HepG2 (cell line): Measurements from ENCODE around the gene NFIL3. TPM values are rescaled to one million over a fixed set of nuclear protein-coding genes. Genes with fewer than 3 reads are reported as not detected.

Source experiments
- FOXK1 ChIP-seq: sonication (generic); formaldehyde crosslinking; IDR thresholded peaks from 2 replicates; pipeline ENCODE4 v1.4.0; 2020; ENCODE audit warnings: low read depth, missing genetic modification reagents, borderline replicate concordance
- KAT2B ChIP-seq: fragments of 150-350 bp; IDR thresholded peaks from 2 replicates; pipeline ENCODE4 v1.6.1; 2014; ENCODE audit warnings: low read depth, low read length, borderline replicate concordance
- KLF6 ChIP-seq: IDR thresholded peaks from 2 replicates; pipeline ENCODE4 v1.8.0; 2016; ENCODE audit warnings: missing biosample characterization, missing genetic modification reagents
- MIER2 ChIP-seq: IDR thresholded peaks from 2 replicates; pipeline ENCODE4 v1.6.1; 2016; ENCODE audit warnings: missing biosample characterization, missing genetic modification reagents
- PPARG ChIP-seq: conservative IDR thresholded peaks from 2 replicates; pipeline ENCODE4 v1.6.1; 2016; ENCODE audit warnings: missing biosample characterization, missing genetic modification reagents
- TBP ChIP-seq: sonication (generic); formaldehyde crosslinking; IDR thresholded peaks from 2 replicates; pipeline ENCODE4 v1.5.0; 2020; ENCODE audit warnings: missing genetic modification reagents
- TCF7 ChIP-seq: sonication (generic); IDR thresholded peaks from 2 replicates; pipeline ENCODE4 v1.6.1; 2016; ENCODE audit warnings: antibody characterized with exemption, low read depth
- polyA plus RNA-seq, 8 experiments: library from polyadenylated mRNA; depleted of rRNA in 3 of 8; stranded (reverse) in 7 of 8; unstranded in 1 of 8; fragments of >200 nt; fragmentation: Illumina TruSeq in 4 of 8; extraction: Trizol in 4 of 8; gene quantifications; 2 replicates each; pipeline versions ENCODE4 v1.2.1 to v1.2.3, GENCODE V29; 2011 to 2016; ENCODE audit warnings: low read depth in 4 of 8, missing spikeins in 1 of 8, mixed read lengths in 1 of 8; ENCODE audit not compliant: insufficient read depth in 1 of 8
- total RNA-seq, 5 experiments: library from RNA; depleted of rRNA; stranded (reverse); fragments of >200 nt; fragmentation: Illumina TruSeq; extraction: Trizol; gene quantifications; 2 replicates each; pipeline ENCODE4 v1.2.3, GENCODE V29; 2016; ENCODE audit warnings: low read depth in 1 of 5
- TF ChIP-seq, protein P1 (sequence below): sonication (generic); formaldehyde crosslinking; IDR thresholded peaks from 2 replicates; pipeline ENCODE4 v1.8.1; 2022; ENCODE audit warnings: low read depth, mild to moderate bottlenecking, missing genetic modification reagents
- TF ChIP-seq, protein P2 (sequence below): sonication (generic); formaldehyde crosslinking; IDR thresholded peaks from 2 replicates; pipeline ENCODE4 v1.4.0; 2020; ENCODE audit warnings: low read depth, mild to moderate bottlenecking, missing genetic modification reagents
- TF ChIP-seq, protein P3 (sequence below), 2 experiments: sonication (generic) in 1 of 2; formaldehyde crosslinking in 1 of 2; IDR thresholded peaks; 2 replicates each; pipeline versions ENCODE4 v1.4.0 to v1.6.1; 2016 to 2020; ENCODE audit warnings: borderline replicate concordance in 1 of 2, low read depth in 1 of 2, mild to moderate bottlenecking in 1 of 2, missing genetic modification reagents in 1 of 2
- TF ChIP-seq, protein P4 (sequence below): IDR thresholded peaks from 2 replicates; pipeline ENCODE4 v1.6.1; 2016; ENCODE audit warnings: low read depth
- TF ChIP-seq, protein P5 (sequence below): sonication (generic); formaldehyde crosslinking; IDR thresholded peaks from 2 replicates; pipeline ENCODE4 v1.4.0; 2020; ENCODE audit warnings: missing genetic modification reagents

Gene NFIL3
- total and polyA plus RNA-seq, 2 of the 13 experiments (the other 11 are each of a cell fraction or from before 2014, with no cell fraction given), result 46.6 to 54.2 TPM

DNA sequence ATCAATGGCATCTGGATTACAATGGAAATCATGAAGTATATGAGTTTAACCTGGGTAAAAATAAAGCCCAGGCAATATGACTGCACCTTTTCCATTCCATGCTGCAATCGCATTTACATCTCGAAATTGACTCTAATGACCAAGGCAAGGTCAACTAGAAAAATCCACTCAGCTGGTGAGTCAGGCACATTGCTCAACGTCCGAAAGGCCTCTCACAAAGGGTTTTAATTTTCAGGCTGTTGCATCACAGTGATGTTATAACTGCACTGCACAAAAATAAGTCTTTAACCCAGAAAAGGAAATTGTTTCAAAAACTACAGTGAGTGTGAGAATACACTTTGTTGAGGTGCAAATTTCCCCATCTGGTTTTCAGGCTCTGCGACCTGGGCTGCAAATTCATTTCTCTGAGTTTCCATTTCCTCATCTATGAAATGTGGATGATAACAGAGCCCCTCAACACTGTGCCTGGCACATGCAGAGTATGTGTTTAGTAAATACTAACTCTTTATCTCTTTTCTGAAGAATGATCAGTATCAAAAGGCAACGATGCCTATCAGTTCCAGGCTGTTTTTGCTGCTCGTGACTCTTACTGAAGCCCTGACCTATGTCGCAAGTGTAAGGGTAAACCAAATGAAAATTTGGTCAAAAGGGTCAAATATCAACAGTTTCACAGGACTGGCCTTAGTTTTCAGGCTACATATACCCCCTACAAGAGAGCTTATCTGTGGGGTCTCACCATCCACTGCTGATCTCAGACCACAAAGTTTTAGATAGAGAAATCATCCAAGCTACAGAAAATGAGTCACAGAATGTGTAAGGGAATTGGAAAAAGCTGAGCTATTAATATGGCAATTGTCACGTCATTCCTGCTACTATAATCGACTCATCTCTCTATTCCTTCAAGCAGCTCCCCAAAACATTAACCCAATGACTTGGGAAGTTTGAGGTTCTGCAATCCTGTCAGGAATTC is 4.1 kb downstream of the NFIL3 start (continued):
- no peak for TF ChIP-seq KAT2B
- TF ChIP-seq, protein P1, sequence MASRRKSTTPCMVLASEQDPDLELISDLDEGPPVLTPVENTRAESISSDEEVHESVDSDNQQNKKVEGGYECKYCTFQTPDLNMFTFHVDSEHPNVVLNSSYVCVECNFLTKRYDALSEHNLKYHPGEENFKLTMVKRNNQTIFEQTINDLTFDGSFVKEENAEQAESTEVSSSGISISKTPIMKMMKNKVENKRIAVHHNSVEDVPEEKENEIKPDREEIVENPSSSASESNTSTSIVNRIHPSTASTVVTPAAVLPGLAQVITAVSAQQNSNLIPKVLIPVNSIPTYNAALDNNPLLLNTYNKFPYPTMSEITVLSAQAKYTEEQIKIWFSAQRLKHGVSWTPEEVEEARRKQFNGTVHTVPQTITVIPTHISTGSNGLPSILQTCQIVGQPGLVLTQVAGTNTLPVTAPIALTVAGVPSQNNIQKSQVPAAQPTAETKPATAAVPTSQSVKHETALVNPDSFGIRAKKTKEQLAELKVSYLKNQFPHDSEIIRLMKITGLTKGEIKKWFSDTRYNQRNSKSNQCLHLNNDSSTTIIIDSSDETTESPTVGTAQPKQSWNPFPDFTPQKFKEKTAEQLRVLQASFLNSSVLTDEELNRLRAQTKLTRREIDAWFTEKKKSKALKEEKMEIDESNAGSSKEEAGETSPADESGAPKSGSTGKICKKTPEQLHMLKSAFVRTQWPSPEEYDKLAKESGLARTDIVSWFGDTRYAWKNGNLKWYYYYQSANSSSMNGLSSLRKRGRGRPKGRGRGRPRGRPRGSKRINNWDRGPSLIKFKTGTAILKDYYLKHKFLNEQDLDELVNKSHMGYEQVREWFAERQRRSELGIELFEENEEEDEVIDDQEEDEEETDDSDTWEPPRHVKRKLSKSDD, result peak; percentile 52; the same call in 1 of the 2 replicates
- TF ChIP-seq FOXK1 (CRISPR knock-in tag), result peak; percentile 72; the same call in 1 of the 2 replicates
- TF ChIP-seq MIER2 (CRISPR knock-in tag), result peak; percentile 65; the same call in 1 of the 2 replicates
- TF ChIP-seq, protein P2, sequence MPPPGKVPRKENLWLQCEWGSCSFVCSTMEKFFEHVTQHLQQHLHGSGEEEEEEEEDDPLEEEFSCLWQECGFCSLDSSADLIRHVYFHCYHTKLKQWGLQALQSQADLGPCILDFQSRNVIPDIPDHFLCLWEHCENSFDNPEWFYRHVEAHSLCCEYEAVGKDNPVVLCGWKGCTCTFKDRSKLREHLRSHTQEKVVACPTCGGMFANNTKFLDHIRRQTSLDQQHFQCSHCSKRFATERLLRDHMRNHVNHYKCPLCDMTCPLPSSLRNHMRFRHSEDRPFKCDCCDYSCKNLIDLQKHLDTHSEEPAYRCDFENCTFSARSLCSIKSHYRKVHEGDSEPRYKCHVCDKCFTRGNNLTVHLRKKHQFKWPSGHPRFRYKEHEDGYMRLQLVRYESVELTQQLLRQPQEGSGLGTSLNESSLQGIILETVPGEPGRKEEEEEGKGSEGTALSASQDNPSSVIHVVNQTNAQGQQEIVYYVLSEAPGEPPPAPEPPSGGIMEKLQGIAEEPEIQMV (CRISPR knock-in tag), result 0 out of 2 replicates have a peak, but pooled peaks have one; percentile 25
- TF ChIP-seq, protein P3, sequence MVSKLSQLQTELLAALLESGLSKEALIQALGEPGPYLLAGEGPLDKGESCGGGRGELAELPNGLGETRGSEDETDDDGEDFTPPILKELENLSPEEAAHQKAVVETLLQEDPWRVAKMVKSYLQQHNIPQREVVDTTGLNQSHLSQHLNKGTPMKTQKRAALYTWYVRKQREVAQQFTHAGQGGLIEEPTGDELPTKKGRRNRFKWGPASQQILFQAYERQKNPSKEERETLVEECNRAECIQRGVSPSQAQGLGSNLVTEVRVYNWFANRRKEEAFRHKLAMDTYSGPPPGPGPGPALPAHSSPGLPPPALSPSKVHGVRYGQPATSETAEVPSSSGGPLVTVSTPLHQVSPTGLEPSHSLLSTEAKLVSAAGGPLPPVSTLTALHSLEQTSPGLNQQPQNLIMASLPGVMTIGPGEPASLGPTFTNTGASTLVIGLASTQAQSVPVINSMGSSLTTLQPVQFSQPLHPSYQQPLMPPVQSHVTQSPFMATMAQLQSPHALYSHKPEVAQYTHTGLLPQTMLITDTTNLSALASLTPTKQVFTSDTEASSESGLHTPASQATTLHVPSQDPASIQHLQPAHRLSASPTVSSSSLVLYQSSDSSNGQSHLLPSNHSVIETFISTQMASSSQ (IDR thresholded peaks at IDR 0.05; ENCODE audit: low read depth), result 0 out of 2 replicates have a peak, but pooled peaks have one; percentile 60
- TF ChIP-seq, protein P3 (CRISPR knock-in tag; IDR thresholded peaks at IDR 0.05; ENCODE audit: borderline replicate concordance), result peak; percentile 78; the same call in 1 of the 2 replicates
- peak; percentile 54 for TF ChIP-seq PPARG (CRISPR knock-in tag)
- TF ChIP-seq, protein P4, sequence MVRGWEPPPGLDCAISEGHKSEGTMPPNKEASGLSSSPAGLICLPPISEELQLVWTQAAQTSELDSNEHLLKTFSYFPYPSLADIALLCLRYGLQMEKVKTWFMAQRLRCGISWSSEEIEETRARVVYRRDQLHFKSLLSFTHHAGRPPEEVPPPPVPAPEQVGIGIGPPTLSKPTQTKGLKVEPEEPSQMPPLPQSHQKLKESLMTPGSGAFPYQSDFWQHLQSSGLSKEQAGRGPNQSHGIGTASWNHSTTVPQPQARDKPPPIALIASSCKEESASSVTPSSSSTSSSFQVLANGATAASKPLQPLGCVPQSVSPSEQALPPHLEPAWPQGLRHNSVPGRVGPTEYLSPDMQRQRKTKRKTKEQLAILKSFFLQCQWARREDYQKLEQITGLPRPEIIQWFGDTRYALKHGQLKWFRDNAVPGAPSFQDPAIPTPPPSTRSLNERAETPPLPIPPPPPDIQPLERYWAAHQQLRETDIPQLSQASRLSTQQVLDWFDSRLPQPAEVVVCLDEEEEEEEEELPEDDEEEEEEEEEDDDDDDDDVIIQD (CRISPR knock-in tag), result peak; percentile 65; the same call in 1 of the 2 replicates
- peak; percentile 70; the same call in 1 of the 2 replicates for TF ChIP-seq KLF6 (CRISPR knock-in tag)
- TF ChIP-seq, protein P5, sequence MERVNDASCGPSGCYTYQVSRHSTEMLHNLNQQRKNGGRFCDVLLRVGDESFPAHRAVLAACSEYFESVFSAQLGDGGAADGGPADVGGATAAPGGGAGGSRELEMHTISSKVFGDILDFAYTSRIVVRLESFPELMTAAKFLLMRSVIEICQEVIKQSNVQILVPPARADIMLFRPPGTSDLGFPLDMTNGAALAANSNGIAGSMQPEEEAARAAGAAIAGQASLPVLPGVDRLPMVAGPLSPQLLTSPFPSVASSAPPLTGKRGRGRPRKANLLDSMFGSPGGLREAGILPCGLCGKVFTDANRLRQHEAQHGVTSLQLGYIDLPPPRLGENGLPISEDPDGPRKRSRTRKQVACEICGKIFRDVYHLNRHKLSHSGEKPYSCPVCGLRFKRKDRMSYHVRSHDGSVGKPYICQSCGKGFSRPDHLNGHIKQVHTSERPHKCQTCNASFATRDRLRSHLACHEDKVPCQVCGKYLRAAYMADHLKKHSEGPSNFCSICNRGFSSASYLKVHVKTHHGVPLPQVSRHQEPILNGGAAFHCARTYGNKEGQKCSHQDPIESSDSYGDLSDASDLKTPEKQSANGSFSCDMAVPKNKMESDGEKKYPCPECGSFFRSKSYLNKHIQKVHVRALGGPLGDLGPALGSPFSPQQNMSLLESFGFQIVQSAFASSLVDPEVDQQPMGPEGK (CRISPR knock-in tag), result peak; percentile 11; the same call in 1 of the 2 replicates
- TF ChIP-seq TBP (CRISPR knock-in tag), result no peak
- TF ChIP-seq TCF7, result peak; percentile 67
